Left renal cortex interstitium (tissue), 4 donors: ENCODE data around the gene ABCC6. TPM values are rescaled to one million over a fixed set of nuclear protein-coding genes. Genes with fewer than 3 reads are reported as not detected.
"Not testable (repeated sequence)": the region's sequence is repeated elsewhere in the genome, so short reads cannot be mapped to it uniquely, and the experiment has no call there.

Experiments
- DNase-seq, 4 donors: peaks; one replicate each; pipeline ENCODE4 v3.0.0-alpha.2; 2013; ENCODE audit warnings: low read depth in 4 of 4, low spot score in 2 of 4, missing footprints in 1 of 4
- polyA plus RNA-seq, 4 donors: library from polyadenylated mRNA; unstranded; fragments of 120-200 nt; gene quantifications; one replicate each; pipeline ENCODE4 v1.2.1, GENCODE V29; 2013; ENCODE audit not compliant: insufficient read length in 4 of 4

The ABCC6 gene
- polyA plus RNA-seq, 4 donors = 14.8 to 24.0 (median 23.3) TPM

- DNase-seq = not testable (repeated sequence)
Observed at GRCh38 chr16:16232692-16233061, 9.4 kb upstream of the ABCC6 start.

GRCh38 chr16:16223662-16224241, 458 bp upstream of the ABCC6 start:
- not testable (repeated sequence) for DNase-seq

- not testable (repeated sequence) for DNase-seq
Observed at GRCh38 chr16:16221382-16221781, 1.9 kb downstream of the ABCC6 start.

- DNase-seq = not testable (repeated sequence)
Observed at GRCh38 chr16:16220449-16220848, 2.8 kb downstream of the ABCC6 start.

GRCh38 chr16:16218787-16219186, 4.5 kb downstream of the ABCC6 start:
- DNase-seq = not testable (repeated sequence)

GRCh38 chr16:16218349-16218748, 4.9 kb downstream of the ABCC6 start:
- DNase-seq = not testable (repeated sequence)

- DNase-seq = not testable (repeated sequence)
Observed at GRCh38 chr16:16213863-16214293, 9.4 kb downstream of the ABCC6 start.

- not testable (repeated sequence) for DNase-seq
Observed at GRCh38 chr16:16211404-16211803, 11.9 kb downstream of the ABCC6 start.

- DNase-seq = not testable (repeated sequence)
Observed at GRCh38 chr16:16208461-16208860, 14.8 kb downstream of the ABCC6 start.

GRCh38 chr16:16207787-16208334, 15.4 kb downstream of the ABCC6 start:
- DNase-seq = not testable (repeated sequence)

- not testable (repeated sequence) for DNase-seq
Observed at GRCh38 chr16:16207097-16207786, 16.1 kb downstream of the ABCC6 start.

GRCh38 chr16:16205864-16206263, 17.4 kb downstream of the ABCC6 start:
- DNase-seq = not testable (repeated sequence)

- DNase-seq = not testable (repeated sequence)
Observed at GRCh38 chr16:16204552-16204951, 18.7 kb downstream of the ABCC6 start.

GRCh38 chr16:16203494-16203893, 19.8 kb downstream of the ABCC6 start:
- not testable (repeated sequence) for DNase-seq

- not testable (repeated sequence) for DNase-seq
Observed at GRCh38 chr16:16202400-16203143, 20.7 kb downstream of the ABCC6 start.

GRCh38 chr16:16201880-16202279, 21.4 kb downstream of the ABCC6 start:
- DNase-seq = not testable (repeated sequence)

GRCh38 chr16:16200391-16200790, 22.9 kb downstream of the ABCC6 start:
- not testable (repeated sequence) for DNase-seq

- DNase-seq = not testable (repeated sequence)
Observed at GRCh38 chr16:16199428-16199827, 23.9 kb downstream of the ABCC6 start.

GRCh38 chr16:16197966-16198365, 25.3 kb downstream of the ABCC6 start:
- DNase-seq = no peak

- no peak for DNase-seq
Observed at GRCh38 chr16:16197331-16197730, 26.0 kb downstream of the ABCC6 start.

GRCh38 chr16:16196099-16196498, 27.2 kb downstream of the ABCC6 start:
- DNase-seq = no peak
